M059J (cell line): ENCODE data around the gene CD226. TPM values are rescaled to one million over a fixed set of nuclear protein-coding genes. Genes with fewer than 3 reads are reported as not detected.

Source experiments
- DNase-seq: peaks from one replicate; pipeline ENCODE4 v3.0.0-alpha.2; 2012; ENCODE audit warnings: low read depth
- total RNA-seq: library from RNA; depleted of rRNA; stranded (reverse); fragments of >200 nt; shearing (Covaris generic); gene quantifications from 2 replicates; pipeline ENCODE4 v1.2.3, GENCODE V29; 2014

CD226 gene
- total RNA-seq, 1 experiment from 2014 or later: 0.10 TPM

GRCh38 chr18:69814861-69815385 lies 132.8 kb downstream of the CD226 start:
- no peak for DNase-seq

- no peak for DNase-seq
Observed at GRCh38 chr18:69813559-69813958, 134.1 kb downstream of the CD226 start.

- DNase-seq: no peak
Observed at GRCh38 chr18:69808399-69808798, 139.3 kb downstream of the CD226 start.

- DNase-seq: no peak
Observed at GRCh38 chr18:69804776-69805501, 142.7 kb downstream of the CD226 start.
